Posterior vena cava (tissue), 2 donors: ENCODE results near the gene SLX9. TPM values are rescaled to one million over a fixed set of nuclear protein-coding genes. Genes with fewer than 3 reads are reported as not detected.
"Not testable (repeated sequence)": the region's sequence is repeated elsewhere in the genome, so short reads cannot be mapped to it uniquely, and the experiment has no call there.

Source experiments
- DNase-seq: peaks from one replicate; pipeline ENCODE4 v3.0.0-alpha.2; 2020; ENCODE audit warnings: low spot score
- intact Hi-C, 2 donors: fragments of 100-400 bp; cut with DNase I; formaldehyde crosslinking; loops; one replicate each; pipeline versions ENCODE4 v1.14.1 to v1.14.2; 2022 to 2023
- total RNA-seq, 2 donors: library from RNA; stranded (reverse); fragmentation: NEBNext Ultra II Directional; extraction: Animal tissue kit (Norgen Biotek cat#: 25700); gene quantifications; one replicate each; pipeline ENCODE4 v1.2.1, GENCODE V29; 2021
- donor health status: DM: yes; HTN: yes; CAD: no.
- donor health status: DM: yes; HTN: yes; CAD: no.

Gene SLX9
- total RNA-seq, 2 donors from 2014 or later = 25.8 to 31.6 TPM

DNA sequence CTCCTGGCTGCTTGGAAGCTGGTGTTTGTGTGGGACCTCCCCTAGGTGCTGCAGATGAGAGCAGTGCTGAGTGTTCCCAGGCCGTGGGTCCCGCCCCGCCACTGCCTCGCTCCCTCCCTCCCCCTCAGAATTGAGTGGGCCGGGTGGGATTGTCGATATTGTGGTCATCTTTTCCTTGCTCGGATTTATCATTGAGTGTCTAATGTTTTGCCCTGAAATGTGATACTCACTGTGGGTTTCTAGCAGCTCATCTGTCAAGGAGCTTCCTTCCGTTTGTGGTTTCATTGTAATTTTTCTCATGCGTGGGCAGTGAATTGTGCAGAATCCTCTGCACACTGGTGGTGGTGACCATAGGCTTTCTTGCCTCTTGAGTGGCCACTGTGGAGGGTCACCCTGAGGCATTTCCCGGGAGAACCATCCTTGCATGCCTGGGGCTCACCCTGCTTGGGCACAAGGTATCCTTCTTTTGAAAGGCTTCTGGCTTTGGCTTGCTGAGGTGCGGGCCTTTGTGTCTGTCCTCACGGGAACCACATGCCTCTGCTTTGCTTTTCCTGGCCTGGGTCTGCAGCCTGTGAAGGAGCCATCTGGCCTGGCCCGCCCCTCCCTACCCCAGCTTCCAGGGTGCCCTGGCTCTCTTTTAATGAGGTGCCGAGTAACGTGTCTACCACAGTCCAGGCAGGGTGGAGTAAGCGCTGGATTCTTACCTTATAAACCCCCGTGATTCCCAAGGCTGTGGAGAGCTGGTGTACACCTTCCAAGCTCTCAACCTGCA, 25.6 kb downstream of the SLX9 start:
- intact Hi-C loops = loop anchor here in 1 of 2 donors (5.0 kb wide), 1 partner anchor 67 kb away; no protein-coding TSS in a partner anchor
- no peak for DNase-seq

DNA sequence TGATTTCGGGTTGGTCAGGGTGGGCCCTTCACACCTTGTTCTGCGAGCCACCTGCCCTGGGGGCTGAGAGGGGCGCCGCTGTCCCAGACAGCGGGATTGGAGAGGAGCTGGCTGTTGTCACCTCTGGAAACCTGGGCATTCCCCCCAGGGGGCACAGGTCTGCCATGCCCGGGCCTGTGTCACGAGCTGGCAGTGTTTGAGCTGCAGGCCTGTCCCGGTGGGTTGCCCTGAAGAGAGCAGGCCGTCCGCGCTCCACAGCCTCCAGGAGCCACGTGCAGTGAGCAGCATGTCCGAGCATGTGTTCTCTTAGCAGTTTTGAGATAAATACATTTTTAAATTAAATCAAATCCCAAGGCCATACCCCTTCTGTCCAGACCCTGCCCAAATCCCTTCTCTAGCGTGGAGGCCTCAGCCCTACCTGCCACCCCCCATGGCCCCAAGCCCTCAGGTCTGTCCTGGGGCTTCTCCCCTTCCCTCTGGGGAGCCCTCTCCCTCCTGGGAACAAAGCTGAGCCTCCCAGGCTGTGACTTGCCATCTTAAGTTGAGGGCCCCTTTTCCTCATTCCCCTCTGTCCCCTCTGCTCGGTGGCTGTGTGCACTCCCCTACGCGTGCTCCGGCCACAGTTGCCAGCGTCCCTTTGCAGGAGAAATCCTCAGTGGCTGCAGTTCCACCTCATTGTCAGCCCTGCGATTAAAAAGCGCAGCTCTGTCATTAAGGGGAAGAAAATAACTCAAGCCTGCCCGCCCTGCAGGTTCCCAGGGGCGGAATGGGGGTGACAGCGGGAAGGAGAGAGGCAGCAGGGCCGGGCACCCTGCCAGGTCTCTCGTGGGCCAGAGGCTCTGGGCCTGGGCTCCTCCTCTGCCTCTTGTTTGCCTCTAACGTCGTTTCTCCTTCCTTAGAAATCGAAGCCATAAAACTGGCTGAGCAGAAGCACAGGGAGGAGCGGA, 26.6 kb downstream of the SLX9 start:
- intact Hi-C loops = loop anchor here in 1 of 2 donors (5.0 kb wide), 1 partner anchor 66 kb away; no protein-coding TSS in a partner anchor

DNA sequence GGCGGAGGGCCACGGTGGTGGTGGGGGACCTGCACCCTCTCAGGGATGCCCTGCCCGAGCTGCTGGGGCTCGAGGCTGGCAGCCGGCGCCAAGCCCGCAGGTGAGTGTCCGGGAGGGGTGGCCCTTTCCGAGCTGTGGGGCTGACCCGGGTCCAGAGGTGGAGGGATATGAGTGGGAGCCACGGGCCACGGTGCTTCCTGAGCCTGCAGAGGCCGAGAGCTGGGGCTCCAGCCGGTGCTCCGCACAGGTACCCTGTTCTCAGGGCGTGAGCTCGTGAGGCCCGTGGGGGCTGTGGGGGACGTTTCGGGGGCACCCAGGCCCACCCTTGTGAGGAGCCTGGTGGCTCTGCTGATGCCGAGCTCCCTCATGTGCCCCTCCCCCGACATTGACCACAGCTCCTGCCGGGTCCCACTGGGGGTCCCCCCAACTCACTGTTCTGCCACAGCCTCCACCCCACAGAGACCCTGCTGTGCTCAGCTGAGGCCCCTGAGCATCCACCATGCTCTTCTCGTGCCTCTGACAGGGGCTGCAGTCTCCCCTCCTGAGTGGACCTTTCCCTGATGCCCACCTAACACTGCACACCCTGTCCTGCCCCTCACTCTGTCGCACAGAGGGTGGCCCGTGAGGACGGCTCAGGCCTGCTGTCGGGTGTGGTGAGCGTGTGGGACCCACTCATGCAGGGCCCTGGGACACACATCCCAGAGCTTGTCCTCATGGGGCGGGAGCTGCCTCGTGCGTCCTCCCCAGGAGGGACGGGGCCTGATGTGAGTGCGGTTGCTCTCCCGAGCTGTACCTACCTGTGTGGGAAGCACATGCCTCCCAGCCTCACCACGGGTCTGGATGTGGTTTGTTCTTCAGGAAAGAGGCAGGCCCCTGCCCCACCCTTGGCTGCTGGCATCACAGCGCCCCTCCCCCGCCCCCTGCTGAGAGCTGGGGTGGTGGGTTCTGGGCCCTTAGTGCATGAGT, 27.5 kb downstream of the SLX9 start:
- DNase-seq = no peak
- intact Hi-C loops = loop anchor here in 1 of 2 donors (5.0 kb wide), 1 partner anchor 65 kb away; no protein-coding TSS in a partner anchor

More for the DNA sequence above, 26.6 kb downstream of the SLX9 start:
- peak; percentile 91 for DNase-seq

DNA sequence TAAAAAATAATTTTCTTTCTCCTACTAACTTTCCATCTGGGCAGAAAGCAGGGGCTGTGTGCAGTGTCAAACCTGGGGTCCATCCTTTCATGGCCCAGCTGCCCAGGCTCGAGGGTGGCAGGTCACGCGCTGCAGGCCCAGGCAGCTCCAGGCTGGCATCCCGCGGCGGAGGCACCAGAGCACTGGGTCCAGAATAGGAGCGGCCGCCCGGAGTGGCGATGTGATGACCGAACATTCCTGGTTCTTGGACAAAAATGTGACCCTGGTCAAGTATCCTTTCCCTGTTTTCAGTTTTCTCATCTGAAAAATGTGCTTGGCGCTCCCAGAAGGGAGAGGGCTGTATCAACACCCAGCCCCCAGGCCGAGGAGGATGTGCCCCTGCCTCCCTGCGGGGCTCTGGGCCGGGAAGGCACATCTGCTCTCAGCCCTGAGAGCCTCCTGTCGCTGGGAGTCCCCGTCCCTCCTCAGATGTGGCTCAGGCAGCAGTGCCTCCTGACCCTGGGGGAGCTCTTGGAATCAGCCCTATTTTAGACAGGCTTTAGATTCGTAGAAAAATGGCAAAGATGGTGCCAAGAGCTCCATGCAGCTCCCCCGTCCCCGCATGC, 29.3 kb downstream of the SLX9 start:
- intact Hi-C loops = loop anchor here in 1 of 2 donors (5.0 kb wide), 1 partner anchor 63 kb away; no protein-coding TSS in a partner anchor
- DNase-seq = no peak

DNA sequence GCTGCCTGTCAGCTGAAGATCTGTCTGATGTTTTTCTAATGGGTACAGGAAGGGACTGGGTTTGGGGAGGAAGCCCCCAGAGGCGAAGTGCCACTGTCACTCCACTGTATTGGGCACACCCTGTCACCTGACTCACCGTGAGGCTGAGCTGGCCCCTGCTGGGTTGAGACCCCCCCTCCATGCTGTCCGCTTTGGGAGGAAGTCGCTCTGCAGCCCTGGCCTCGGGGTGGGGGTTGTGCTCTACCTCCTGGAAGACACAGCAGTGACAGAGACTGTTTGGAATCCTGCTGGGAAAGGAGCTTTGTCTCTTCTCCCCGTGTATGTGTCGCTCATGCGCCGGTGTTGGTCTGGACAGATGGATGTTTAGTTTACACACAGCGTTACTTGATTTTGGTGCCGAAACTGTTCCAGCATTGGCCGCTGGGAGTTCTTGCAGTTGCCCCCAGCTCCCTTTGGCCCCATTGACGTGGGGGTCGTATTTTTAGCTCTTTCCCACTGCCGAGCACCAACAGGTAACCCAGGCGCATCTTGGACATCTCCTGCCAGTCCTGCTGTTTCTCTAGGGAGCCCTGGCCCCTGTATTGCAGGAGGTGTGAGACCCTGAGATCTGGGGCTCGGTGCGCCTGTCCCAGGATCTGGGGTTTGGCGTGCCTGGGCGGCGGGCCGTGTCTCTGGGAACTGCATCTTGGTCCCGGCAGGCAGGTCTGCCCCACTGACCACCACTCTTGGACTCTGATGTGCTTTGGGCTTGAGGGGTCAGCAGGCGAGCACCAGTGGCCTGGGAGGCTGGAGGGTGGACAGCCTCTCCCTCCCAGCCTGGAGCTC, 30.3 kb downstream of the SLX9 start:
- DNase-seq = no peak
- intact Hi-C loops = loop anchor here in 1 of 2 donors (5.0 kb wide), 1 partner anchor 62 kb away; no protein-coding TSS in a partner anchor

DNA sequence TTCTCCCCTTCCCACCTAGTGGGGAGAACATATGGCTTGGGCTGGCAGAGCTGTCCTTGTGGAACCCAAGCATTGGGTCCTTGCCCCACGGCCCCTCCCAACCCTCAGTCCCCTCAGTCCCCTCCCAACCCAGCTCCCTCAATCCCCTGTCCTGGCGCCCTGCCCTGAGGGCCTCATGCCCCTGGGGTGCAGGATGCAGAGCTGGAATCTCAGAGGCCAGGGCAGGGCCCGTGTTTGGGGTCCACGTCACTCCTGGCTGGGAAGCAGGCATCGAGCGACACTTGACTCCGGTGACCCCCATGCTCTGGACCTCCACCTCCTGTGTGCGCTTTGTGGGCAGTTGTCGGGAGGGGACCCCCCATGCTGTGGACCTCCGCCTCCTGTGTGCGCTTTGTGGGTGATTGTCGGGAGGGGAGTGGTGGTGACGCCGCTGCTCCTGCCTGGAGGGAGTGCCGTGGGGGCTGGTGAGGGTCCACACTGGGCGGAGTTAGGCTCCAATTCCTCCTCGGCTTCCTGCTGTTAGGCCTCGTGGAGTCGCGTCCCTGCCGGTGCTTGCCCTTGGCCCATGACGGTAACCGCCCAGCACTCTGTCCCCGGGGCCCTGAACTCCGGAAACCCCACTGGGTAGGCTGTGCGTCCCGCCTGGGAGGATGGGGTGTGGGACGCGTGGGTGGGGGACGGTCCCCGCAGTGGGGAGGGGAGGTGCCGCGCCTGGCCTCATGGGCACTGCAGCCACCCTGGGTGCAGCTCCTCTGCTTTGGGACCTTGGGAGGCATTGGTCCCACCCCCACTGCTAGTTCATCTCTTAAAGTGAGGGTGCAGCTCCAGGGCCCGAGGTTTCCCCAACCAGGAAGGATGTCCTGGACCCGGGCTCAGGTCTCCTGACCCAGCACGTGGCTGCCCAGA, 31.2 kb downstream of the SLX9 start:
- intact Hi-C loops = no loop called here
- no peak for DNase-seq

DNA sequence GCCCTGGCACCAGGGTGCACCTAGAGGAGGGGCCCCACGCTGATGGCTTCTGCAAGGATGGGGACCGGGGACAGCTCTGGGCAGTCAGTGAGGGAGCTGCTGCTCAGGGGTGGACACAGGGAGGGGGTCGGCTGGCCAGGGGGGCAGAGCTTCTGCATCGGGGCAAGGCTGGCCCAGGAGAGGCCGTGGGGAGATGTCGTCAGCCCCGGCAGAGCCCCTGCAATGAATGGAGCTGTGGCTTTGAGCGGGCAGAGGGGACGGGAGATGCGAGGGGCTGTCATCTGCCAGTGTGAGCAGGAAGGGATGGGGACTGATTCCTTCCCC, 31.8 kb downstream of the SLX9 start:
- no peak for DNase-seq
- intact Hi-C loops = no loop called here

DNA sequence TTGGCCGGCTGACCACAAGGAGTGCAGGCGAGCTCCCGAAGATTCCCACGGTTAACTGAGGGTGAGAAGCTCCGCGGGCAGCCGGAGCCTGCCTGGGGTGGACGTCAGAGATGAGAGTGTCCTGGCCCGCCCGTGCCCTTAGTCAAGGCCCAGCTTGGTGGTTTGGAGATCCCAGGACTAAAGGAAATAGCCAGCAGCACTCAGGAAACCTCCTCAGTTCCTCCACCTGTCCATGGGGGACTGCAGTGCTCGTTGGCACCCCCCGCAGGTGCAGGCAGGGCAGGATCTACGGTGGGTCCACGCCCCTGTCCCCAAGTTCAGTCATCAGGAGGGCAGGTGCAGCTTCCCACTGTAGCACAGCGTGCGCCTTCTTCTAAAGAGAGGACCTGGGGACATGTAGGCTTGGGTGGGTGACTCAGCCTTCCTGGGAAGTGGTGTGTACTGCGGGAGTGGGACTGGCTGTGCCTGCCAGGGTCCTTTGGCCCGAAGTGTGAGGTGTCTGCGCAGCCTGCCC, 32.5 kb downstream of the SLX9 start:
- no peak for DNase-seq
- intact Hi-C loops = no loop called here

DNA sequence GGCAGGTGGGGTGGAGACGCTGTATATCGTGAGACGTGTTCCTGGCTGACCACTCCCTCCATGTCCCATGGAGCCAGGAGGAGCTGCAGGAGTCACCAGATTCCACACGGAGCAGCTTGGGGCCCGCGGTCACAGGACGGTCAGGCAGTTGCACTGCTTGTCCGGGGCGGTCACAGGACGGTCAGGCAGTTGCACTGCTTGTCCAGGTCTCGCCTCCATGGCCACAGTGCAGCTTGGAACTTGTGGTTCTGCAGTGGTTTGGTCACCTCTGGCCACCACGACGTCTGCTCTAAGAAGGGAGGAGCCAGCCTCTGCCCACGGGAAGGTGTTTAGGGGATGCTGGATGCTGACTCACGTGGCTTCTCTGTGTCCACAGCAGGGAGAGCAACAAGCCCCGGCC, 33.0 kb downstream of the SLX9 start:
- no peak for DNase-seq
- intact Hi-C loops = no loop called here

DNA sequence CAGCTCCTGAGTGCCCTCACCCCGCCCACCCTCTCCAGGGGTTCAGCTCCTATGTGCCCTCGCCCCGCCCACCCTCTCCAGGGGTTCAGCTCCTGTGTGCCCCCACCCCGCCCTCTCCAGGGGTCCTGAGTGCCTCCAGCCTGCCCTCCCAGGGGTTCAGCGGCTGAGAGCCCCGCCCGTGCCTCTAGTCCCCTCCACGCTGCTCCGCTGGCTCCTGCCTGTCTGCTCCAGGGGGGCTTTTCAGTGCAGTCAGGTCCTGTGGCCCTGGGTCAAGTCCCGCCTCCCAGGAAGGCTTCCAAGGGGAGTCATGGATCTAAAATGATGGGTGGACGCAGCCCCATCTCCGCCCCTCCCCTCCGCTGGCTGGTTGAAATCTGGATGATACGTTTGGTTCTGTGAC, 33.8 kb downstream of the SLX9 start:
- no peak for DNase-seq
- intact Hi-C loops = no loop called here

DNA sequence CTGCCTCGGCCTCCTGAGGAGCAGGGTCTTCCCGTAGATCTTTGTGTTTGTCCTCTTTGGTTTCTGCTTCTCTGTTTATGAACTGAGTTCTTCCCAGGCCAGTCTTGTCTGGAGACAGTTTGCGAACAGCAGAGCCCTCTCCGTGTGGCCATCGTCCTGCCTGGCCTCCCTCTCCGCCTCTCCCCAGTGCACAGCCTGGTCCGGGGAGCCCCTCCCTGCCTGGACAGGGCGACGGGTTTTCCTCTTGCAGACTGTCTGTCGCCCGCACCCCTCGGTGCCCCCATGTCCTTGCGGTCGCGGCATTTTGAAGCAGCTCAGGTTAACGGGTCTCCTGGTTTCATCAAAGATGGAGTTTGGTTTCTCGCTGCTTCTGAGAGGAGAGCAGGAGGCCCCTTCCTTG, 34.8 kb downstream of the SLX9 start:
- DNase-seq = no peak
- intact Hi-C loops = no loop called here

DNA sequence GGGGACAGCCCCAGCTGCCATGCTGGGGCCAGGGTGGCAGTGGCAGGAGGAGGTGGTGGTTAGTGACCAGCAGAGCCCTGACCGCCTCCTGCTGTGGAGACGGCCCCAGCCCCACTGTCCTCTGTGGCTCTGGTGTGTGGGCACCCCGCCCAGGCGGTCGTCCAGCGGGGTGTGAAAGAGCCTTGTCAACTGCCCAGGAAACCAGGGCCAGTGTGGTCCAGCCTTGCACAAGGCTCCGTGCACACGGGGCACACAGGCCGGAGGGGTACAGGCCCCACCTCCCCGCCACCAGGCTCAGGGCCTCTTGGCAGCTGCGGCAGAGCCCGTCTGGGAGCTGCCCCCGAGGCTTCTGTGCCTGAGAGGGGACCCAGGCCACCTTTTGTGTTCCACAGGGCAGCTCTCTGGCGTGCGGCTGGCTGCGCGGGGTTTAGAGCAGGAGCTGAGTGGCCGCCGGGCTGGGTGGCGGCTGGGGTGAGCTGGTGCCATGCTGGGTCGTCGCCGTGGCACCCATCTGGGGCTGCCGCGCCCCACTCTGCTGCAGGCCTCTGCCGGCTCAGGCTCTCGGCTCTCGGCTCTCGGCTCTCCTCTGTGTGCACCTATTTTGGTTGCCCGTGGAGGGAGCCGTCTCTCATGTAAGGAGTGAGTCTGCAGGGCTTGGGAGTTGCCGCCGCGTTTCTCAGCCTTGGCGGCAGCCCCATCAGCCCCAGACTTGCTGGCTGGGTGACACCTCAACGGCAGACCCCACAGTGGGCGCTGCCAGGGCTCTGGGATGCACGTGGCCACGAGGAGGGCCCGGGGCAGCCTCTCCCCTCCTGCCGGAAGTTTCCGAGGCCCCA, 36.1 kb downstream of the SLX9 start:
- intact Hi-C loops = no loop called here
- no peak for DNase-seq

DNA sequence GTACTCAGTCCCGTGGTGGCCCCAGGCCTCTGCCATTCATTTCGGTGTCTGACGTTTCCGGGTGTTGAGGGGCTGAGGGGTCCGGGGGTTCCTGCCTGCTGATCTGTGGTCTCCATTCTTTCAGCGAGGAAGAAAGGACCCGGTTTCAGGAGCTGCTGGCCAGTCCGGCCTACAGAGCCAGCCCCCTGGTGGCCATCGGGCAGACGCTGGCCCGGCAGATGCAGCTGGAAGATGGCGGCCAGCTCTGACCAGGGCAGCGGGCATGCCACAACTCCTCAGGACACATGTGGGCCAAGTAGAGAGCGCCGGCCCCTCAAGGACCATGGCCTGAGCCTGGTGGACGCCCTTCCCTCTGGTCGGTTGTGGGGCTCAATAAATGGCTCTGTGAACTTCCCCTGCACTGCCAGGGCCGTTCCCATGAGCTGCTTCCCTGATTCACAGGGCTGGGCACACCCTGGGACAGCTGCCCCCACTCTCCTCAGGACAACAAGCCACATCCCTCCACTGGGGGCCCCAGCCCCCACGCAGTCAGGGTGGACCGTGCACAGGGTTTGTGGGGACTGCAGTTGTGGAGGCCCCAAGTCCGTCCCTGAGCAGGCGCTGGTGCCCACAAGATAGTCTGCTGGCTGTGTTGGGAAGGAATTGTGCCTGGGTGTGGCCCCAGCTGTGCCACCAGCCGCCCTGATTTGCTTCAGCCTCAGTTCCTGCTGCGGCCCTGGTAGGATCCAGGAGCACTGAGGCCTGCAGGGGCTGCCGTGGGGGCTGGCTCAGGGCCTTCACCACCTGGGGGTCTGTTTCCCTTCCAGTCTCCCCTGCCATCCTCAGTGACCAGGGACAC, 36.9 kb downstream of the SLX9 start:
- intact Hi-C loops, DNase-seq: not testable (repeated sequence)

DNA sequence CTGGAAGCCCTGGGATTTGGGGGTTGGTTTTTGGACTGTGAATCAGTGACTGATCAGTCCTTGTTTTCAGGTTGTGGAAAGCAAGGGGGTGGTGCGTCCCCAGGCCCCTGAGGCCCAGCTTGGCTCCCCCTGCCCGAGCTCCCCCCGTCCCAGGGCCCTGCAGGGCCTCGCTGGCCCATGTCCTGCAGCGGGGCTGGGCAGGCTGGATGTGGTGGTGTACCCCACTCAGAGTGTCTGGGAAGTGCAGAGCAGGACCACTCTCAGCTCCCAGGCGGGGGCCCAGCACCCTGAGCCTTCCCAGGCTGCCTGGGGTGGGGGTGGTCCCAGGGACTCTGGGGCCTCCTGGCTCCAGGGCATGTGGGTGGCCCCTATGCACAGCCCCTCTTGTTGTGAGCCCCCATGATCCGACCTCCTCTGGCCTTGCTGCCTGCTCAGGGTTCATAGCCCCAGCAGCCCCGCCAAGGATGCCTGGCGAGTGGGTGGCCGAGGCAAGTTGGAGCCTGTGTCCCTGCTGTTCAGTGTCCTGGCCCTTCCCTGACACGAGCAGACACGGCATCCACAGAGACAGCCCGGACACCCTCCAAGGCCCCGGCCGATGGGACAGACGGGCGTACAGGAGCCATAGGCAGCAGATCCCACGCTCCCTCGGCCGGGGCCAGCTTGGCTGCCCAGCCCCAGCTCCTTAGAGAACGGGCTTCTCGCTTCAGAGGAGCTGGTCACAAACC, 37.9 kb downstream of the SLX9 start:
- intact Hi-C loops = no loop called here
- no peak for DNase-seq
